Stimulated activated CD8-positive, alpha-beta memory T cell treated with anti-CD3 and anti-CD28 coated beads, Interleukin-4, amount 100 ng/mL, for 24 hours (primary cell): Measurements from ENCODE around the gene ABHD6.
"Not testable (repeated sequence)": the region's sequence is repeated elsewhere in the genome, so short reads cannot be mapped to it uniquely, and the experiment has no call there.

Experiments
- DNase-seq: peaks from one replicate; pipeline ENCODE4 v3.0.0-alpha.2; 2020; ENCODE audit warnings: low read depth

ABHD6 gene

GRCh38 chr3:58324391-58325390, 87.1 kb downstream of the ABHD6 start:
- DNase-seq = no peak

GRCh38 chr3:58325525-58325992, 88.0 kb downstream of the ABHD6 start:
- no peak for DNase-seq

DNA sequence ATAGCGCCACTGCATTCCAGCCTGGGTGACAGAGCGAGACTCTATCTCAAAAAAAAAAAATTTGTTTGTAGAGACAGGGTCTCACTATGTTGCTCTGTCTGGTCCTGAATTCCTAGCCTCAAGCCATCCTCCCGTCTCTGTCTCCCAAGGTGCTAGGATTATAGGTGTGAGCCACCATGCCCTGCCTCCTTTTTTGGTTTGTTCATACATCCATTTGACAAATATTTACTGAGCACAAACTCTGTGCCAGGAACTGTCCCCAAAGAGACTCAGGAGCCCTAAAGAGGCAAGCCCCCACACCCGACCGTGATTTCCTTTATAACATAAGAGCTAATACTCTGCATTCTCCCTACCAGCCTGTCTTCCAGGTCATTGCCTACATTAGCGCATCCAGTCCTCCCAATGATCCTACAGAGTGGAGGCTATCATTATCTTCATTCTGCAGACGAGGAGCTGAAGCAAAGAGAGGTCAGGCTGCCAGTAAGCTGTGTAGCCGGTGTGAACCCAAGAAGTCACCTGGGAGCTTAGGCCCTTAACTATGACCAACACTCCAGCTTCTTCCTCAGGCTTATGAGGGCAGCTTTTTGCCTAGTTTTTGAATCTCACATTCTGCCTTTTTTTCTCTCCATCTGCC, 88.8 kb downstream of the ABHD6 start:
- no peak for DNase-seq

- no peak for DNase-seq
These were observed 91.7 kb downstream of the ABHD6 start for GRCh38 chr3:58329150-58329921.

- no peak for DNase-seq
These were observed 92.4 kb downstream of the ABHD6 start for GRCh38 chr3:58329922-58330413.

GRCh38 chr3:58331593-58332152, 94.1 kb downstream of the ABHD6 start:
- DNase-seq = no peak

DNA sequence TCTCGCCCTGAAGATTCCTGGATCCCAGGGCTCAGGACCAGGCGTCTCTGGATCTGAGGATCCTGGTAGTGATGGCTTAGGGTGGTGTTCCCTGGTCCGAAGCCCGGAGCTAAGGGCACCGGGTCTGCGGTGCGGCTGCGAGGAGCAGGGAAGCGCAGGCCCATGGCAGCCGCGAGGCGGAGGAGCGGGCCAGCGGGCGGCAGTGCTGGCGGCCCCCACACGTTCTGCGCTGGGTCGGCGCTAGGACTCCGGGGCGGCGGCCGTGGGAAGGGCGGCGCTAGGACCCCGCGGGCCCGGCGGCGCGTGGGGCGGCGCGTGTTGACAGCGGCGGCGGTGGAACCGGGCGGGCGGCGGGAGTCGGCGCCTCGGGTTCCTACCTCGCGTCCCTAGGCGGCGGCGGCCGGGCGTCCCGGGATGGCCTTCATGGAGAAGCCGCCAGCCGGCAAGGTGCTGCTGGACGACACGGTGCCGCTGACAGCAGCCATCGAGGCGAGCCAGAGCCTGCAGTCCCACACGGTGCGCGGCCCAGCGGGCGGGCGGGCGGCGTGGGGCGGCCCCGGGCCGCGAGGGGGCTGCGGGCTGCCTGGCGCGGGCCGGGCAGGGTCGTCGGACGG, 95.1 kb downstream of the ABHD6 start, which contains the start of gene PXK:
Gene PXK (plus strand): TSS at position 318 of the 614 bp plus-strand sequence. CDS start 97 bp downstream, at position 415.
- peak; percentile 73 for DNase-seq

DNA sequence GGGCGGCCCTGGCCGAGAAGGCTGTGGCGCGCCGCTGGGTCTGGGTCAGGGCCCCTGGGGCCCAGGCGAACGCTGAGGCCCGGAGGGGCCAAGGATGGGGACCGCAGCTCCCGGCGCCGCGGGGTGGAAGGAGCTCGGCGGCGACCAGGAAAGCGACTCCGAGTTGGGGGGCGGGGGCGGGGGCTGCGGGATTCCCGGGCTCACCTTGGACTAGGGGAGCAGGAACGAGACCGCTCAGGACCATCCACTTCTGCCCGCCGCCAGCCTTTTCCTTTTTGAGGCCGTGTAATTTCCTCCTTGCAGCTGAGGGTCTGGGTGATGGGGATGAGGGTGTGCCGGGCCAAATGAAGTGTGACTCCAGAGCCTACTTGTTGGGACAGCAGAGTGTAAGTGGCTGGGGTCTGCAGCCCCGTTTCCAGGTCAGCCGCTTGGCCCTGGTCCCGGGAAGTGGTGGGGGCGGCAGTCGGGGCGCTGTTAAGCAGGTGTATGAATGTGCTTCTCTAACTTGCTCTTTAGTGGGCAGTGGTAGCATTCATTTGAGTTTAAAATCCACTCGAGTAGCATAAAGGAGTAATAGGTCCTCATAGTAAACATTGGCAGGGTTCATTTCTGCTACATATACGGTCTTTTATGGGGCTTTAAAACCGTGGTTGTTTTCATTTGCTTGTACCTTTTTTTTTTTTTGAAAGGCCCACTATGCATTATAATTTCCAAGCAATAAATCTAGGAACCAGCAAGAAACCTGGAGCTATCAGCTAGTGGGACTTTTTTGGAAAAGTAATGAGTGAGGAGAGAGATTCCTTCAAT, 95.8 kb downstream of the ABHD6 start:
- DNase-seq = peak; percentile 14

DNA sequence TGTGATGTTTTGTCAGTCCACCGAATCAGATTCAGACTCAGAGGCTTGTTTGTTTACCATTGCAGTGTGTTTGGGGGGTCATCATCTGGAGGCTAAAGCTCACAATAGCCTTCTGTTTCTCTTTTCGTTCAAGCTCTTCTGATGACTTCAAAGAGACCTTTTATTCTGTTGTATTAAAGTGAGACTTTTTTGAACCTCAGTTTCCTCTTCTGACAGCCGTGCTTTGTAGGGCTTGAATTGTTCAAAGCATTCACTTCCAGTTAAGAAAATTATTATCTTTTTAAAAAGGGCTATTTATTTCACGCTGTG, 96.4 kb downstream of the ABHD6 start:
- no peak for DNase-seq

GRCh38 chr3:58334506-58334884, 96.9 kb downstream of the ABHD6 start:
- DNase-seq = no peak

DNA sequence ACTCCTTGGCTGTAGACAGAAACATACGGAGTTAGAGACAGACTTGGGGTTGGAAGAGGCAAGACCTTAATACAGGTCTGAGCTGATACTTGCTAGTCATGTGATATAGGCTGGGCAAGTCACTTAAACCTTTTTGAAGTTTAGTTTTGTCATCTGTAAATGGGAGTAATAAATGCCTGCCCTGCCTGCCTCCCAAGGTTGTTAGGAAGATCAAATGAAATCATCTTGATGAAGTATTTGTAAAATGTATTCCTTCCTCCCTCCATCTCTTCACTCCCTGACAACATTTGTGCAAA, 98.0 kb downstream of the ABHD6 start:
- no peak for DNase-seq

DNA sequence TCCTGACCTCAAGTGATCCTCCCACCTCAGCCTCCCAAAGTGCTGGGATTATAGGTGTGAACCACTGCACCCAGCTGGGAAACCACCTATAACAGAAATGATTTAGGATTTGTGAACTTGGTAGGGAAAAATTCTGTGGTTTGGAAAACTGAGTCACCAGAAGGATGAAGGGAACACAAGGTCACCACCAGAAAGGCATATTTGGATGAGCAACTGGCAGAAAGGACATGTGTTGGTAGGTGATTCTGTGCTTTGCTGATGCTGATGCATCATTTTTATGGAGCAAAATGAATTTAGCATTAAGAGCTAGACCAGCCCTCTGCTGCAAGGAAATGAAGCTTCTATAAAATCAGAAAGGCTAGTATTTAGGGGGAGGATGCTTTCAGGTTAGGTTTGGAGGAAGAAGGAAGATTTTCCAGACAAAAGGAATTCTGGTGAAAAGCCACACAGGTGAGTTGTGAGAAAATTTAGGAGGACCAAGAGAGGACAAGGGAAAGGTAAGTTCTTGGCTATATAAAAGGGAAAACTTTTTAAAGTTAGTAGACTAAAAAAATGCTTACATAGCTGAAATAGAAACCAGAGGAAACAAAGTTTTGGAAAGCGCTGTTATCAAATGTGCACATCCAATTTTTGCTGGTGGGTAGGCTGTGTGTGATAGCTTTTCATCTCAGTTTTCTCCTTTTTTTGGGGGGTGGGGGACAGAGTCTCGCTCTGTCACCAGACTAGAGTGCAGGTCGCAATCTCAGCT, 98.7 kb downstream of the ABHD6 start:
- DNase-seq = no peak

DNA sequence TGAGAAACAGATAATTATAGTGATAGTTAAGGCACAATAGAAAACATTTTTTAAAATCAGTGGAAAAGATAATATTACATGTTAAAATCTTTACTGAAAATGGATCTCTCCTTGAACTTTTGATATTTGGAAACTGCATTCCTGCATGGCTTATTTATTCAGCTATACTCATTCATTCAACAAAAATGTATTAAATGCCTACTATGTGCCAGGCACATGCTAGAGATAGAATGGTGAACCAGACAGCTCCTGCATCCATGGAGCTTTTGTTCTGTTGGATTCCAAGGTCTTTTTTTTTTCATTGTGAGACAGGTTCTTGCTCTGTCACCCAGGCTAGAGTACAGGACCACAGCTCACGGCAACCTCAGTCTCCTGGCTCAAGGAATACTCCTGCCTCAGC, 99.6 kb downstream of the ABHD6 start:
- no peak for DNase-seq

DNA sequence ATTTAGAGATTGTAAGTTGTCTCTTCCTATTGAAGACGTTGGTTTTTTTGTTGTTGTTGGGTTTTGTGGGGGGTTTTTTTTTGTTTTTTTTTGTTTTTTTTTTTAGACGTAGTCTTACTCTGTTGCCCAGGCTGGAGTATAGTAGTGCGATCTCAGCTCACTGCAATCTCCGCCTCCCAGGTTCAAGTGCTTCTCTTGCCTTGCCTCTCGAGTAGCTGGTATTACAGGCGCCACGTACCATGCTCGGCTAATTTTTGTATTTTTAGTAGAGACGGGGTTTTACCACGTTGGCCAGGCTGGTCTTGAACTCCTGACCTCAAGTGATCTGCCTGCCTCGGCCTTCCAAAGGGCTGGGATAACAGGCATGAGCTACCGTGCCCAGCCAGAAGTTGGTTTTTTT, 101.6 kb downstream of the ABHD6 start:
- not testable (repeated sequence) for DNase-seq

GRCh38 chr3:58340594-58341244, 103.1 kb downstream of the ABHD6 start:
- no peak for DNase-seq

GRCh38 chr3:58341376-58341775, 103.8 kb downstream of the ABHD6 start:
- no peak for DNase-seq

- DNase-seq = no peak
These were observed 105.1 kb downstream of the ABHD6 start for GRCh38 chr3:58342676-58343075.
